Activated CD8-positive, alpha-beta memory T cell treated with anti-CD3 and anti-CD28 coated beads, Interleukin-2, amount 50 U/mL, for 24 hours (primary cell): ENCODE measurements around the gene MAL.

Experiments
- DNase-seq: peaks from one replicate; pipeline ENCODE4 v3.0.0-alpha.2; 2020; ENCODE audit errors: extremely low read depth

Gene MAL

DNA sequence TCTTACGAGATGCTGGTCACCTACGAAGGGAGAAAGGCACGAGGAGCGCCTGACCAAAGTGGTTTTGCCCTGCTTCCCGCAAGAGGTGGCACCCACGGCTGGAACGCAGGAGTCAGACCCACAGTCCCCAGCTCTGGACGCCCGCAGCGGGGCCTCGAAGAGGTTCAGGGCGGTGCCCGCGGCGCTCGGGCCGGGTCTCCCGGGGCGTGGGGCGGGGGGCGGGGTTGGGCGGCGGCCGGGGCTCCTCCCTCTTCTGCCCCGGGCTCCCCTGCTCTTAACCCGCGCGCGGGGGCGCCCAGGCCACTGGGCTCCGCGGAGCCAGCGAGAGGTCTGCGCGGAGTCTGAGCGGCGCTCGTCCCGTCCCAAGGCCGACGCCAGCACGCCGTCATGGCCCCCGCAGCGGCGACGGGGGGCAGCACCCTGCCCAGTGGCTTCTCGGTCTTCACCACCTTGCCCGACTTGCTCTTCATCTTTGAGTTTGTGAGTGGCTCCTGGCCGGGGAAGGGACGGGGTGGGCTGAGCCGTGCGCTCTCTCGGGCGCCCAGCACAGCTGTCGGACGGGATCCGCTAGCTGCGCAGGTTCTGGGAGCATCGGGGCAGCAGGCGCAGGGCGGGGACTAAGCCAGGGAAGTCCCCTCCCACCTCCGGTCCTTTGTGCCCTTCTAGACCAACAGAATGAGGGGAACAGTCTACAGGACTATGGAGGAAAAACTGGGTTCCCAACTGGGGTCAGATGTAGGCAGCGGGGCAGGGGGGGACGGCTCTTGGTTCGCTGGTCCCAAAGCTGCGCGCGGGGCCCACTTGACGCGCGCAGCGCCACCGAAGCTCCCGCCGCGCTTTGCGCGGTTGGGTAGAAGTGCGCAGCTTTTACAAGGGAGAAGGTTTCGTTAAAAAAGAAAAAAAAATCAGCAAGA, at the start of gene MAL:
MAL (plus strand) TSS at position 303 of the 914 bp plus-strand sequence; CDS start at position 388, 85 bp downstream.
- peak; percentile 33 for DNase-seq

DNA sequence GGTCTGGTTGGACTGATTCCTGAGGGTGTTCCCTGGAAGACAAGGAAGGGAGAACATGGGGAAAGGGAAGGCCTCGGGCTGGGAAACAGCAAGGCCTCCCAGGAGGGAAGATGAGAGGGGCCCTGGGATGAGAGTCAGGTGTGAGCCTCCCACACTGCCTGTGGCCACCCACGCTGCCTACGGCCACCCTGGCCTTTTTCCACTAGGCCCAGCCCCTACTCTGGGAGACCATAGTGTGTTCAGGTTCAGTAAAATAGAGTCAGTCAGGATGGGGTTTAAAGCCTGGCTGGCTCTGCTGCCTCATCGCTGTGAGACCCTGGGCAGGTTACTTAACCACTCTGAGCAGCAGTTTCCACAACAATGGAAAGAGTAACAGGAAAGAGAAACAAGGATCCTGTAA, 47.7 kb upstream of the MAL start:
- DNase-seq: no peak

DNA sequence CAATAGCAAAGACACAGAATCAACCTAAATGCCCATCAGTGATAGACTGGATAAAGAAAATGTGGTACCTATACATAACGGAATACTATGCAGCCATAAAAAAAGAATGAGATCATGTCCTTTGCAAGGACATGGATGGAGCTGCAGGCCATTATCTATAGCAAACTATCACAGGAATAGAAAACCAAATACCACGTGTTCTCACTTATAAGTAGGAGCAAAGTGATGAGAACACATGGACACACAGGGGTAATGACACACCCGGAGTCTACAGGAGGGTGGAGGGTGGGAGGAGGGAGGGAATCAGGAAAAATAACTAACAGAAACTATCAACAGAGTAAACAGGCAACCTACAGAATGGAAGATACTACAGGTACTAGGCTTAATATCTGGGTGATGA, 46.6 kb upstream of the MAL start:
- DNase-seq: no peak

DNA sequence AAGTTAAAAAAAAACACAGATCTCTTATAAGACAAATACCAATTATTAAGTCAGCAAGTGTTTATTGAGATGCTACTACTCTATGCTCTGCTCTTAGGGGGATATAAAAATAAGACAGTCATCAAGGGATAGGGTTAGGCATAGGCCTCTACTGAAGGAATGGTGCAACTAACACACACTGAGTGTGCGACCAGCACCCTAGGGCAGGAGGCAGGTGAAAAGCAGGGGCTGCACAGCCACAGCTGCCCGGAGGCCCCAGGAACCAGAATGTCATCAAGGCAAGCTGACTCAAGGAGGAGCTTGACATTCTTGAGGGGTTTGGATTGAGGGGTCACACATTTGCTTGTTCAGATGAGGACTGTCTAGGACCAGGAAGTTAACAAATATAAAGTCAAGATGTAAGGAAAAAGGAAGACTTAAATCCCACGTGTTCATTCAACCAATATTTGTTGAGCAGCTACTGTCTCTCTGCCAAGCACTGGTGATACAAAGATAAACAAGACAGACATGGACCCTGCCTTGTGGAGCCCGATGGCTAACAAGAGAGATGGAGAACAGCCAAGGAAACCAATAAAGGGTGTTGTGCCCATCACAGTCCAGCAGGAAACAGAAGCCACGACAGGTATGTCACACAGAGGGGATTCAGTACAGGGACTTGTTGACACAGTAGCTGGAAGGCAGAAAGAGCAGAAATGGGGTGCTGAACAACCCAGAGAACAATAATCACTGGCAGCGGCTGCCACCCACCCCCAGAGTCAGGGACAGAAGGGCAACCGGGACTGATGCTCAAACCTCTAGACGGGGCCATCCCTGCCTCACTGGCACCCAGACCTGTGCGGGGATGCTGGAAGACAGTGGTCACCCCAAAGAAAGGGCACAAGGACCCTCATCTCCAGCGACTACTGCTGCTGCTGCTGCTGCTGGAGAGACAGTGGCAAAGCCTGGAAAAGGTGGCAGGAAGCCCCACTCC, 45.8 kb upstream of the MAL start:
- DNase-seq: no peak

DNA sequence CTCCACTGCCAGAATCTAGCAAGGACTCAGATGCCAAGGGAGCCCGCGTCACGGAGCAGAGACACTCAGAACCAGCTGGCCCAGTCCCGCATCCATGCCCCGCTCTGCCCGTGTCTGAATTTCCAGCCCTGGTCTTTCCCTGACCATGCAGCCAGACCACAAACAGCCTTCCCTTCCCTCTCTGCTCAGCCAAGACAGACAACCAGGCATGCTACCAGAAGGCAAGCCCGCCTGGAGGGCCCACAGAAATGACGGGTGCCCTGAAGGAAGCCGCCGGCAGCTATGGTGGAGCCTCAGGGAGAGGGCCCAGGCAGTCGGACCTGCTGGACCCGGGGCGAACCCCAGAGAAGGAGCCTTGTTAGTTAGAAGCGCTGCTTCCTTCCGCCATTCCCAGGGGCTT, 45.1 kb upstream of the MAL start:
- no peak for DNase-seq

DNA sequence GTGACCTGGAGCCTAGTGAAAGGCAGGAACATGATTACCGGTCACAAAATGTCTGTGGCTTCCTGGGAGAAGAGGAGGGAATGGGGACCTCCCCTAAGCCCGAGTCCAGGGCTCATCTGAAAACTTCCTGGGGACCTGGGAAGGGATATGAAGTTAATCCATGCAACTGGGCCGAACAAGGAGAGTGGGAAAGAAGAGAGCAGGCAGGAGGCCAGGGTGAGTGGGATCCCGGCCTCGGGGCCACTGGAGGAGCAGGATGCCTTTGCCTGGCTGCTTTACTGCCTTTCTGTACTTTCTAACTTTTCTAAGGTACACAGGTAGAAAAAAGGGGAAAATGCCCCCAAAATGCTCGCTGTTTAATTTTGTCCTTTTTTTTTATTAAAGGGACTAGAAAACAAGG, 43.4 kb upstream of the MAL start:
- DNase-seq: no peak

DNA sequence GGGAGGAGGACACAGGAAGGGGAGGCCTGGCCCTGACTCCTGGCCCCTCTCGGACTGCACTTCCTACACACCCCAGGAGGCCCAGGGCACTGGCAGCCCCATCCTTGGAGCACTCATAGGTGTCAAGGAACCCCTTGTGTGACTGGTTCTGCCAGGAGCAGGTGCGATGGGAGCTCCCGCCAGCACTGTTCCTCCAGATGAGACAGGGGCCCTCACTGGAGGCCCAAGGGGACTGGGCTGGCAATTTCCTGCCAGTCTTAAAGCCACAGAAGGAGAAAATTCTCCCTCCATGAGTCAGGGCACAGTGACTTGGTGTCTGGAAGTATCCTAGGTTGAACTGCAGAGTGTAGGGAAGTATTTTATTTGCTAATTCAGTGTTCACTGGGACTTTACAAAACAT, 42.8 kb upstream of the MAL start:
- DNase-seq: no peak

DNA sequence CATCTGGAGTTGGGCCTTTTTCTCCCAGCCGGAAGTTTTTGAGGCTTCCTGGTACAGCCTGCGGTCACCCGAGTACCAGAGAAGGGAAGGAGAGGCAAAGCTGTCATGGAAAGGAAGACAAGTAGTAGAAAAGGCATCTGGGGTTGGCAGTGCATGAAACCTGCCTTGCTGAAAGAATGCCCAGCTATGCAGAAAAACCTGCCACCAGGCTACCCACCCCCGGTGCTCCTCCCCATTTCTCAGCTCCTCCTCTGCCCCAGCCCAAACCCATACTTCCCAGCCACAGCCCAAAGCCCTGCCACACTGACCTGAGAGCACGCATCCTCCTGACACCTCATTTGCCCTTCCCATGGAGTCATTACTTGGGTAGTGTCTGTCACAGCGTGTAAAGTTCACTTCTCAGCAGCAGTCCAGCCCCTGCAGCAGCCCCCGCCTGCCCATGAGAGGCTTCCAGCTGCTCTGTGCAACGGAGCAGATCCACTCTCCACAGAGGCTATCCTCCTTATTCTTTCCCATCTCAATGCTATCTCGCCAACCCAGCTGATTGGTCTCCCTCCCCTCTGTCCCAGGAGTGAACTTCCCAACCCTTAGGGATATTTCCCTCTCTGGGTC, 40.4 kb upstream of the MAL start:
- DNase-seq: no peak

DNA sequence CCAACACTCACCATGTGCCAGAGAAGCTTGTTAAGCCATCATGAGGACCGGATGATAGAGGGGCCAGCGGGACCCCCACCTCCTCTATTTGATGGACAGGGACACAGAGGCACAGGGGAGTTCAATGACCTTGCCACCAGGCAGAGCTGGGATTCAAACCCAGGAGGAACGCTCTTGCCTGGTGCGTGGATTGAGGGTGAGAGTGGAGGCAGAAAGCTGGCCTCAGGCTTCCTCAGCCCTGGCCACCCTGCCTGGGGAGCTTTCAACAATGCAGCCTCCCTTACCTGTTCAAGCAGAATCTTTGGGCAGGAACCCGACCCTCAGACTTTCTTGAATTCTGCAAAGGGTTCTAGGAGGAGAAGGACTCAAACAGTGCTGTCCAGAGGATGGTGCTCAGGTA, 39.9 kb upstream of the MAL start:
- DNase-seq: no peak

DNA sequence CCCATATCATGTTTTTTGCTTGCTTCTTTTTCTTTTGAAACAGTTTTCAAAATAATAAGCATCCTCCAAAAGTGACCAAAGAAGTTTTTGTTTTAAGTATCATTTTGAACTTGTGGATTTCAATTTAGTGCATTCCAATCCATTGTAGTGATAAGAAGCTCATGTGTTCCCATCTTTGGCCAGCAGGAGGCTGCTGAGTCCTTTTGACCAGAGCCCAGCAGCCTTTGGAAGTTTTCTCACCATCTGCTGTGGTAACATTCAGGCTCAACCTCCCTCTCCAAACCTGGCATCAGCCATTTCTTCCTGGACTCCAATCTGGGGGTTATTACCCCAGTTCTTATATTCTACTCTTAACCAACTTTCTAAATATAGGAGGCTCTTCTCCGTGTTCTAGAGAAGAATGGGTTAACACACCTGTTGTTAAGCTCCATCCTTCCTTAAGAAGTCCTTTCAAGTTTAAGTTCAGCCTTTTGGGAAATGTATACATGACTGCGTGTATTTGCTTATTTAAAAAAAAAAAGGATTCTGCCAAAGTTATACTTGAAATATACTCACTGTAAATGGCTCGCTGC, 39.0 kb upstream of the MAL start:
- peak; percentile 6 for DNase-seq

DNA sequence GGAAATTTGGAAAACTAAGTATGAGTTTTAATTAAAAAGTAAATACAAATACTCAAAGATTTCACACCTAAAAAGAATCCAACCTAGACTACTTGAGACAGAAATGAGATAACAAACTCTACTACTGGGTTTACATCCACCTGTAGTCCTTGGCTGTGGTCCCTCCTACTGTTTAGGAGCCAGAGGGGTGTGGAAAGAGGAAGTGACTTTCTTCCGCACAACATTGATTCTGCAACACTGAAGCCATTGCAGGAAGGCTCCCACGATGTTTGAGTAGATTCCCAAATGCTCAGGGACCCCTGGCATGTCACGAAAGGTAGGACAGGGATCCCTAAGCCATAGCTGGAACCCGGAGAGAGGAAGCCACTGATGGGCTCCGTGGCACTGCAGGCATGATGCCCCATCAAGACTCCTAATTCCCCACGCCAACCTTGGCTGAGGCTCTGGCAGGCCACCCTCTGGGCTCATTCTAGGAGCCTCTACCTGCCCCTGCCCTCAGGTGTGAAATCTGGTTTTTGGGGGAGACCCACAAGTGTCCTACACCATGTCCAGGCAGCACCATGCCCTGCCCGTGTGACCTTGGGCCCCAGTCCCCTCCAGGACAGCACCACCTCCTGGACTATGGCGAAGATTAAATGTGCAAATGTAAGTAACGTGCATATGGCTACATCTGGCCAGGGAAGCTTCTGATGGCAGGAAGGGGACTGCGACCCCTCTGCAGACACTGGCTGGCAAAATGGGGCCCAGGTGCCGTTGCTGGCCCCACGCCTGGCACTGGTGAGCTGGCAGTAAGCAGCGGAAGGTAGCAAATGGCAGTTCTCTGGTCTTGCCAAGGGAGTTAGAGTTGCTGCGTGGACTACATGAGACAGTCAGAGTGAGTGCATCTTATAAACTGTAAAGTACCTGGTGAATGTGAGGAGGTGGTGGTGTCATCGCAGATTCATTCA, 38.2 kb upstream of the MAL start:
- no peak for DNase-seq

DNA sequence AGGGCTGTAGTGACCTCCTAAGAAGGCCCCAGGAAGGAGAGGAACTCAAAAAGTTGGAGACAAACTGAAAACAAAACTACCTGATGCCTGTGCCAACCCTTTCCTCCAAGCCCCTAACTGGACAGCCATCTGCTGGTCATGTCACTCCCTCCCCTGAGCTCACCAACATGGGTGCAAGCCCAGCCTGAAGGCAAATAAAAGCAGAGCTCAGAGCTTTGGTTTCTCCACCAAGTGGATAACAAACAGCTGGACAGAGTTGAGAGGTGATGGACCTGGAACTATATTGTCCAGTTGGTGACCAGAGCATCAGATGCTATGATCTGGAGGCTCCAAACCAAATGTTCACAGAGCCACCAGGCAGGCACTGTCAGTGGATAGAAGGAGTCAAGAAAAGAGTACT, 34.6 kb upstream of the MAL start:
- no peak for DNase-seq

DNA sequence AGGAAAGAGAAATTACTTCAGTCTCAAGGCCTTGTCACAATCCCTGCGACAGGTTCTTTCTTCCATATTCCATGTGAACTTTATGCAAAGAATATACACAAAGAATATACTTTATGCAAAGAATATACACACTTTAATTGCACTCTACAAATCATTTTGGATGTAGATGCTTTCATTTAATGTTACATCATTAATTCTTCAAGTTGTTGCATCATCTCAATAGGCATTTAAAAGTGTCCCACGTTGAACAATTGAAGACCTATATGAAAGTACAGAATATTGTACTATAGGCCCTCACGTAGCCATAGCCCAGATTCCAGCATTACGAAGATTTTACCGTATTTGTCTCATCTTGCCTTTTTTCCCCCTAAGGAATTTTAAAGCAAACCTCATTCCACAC, 33.1 kb upstream of the MAL start:
- no peak for DNase-seq

DNA sequence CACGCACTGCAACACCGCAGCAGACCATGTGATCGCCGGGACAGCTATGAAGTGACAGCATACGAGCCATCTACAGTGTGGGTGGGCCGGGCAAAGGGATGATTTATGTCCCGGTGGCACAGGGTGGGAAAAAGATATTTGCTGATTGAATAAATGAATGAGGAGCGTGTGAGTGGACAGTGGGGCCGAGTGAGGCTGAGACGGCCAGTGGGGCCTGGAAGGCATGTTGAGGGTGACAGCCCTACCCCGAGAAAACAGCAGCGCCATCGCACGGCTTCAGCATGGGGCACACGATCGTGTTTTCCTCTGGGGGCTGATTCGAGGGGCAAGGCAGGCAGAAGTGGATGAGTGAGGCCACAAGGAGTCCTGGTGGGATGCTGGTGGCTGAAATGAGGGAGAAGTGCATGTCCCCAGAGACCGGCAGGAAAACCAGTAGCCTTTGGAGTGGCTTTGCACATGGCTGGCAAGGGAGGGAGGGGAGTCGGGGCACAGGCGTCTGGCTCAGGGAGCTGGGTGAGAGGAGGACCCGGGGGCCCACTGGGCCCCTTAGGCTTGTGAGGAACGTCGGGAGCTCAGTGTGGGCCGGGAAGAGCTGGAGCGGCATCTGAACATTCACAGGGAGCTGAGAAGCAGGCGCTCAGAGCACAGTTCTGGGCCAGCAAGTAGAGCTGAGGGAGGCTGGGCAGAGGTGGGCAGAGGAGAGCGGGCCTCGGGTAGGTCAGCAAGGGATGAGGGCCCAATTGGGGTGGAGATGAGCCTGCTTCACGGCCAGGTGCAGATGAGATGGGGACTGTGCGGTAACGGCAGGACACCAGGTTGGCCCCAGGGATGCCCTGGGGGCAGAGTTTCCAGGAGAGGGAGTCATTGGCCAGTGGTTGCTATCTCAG, 32.1 kb upstream of the MAL start:
- DNase-seq: no peak

DNA sequence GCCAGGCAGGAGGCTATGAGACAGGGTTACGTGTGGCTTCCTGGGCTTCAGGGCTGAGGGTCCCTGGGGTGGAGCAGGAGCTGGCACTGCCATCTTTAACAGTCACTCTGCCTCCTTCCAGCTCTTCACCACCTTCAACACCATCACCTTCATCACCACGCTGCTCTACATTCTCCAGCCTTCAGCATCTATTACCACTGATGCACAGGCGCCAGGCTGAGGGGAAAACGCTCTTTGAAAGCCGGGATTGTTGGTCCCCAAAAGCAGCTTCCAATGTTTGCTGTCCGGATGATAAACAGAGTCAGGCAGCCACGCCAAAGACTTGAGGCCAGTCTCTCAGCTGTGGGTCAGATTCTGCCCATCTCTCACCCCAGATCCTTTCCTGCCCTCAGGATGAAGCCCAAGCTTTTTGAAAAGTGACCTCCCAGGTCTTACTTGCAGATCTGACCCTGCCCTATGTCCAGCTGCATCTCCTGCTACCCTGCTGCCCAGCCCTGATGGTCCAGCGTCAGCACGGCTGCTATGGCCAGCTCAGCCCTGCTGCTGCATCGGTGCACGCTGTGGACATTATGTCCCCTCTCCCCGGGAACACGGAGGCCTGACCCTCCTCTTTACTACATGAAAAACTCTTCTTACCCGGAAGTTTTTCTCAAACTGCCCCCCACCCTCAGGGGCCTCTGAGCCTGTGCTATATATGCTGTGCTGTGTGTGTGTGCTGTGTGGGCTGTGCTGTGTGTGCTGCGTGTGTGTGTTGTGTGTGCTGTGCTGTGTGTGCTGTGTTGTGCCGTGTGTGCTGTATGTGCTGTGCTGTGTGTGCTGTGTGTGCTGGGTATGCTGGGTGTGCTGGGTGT, 31.2 kb upstream of the MAL start:
- no peak for DNase-seq

DNA sequence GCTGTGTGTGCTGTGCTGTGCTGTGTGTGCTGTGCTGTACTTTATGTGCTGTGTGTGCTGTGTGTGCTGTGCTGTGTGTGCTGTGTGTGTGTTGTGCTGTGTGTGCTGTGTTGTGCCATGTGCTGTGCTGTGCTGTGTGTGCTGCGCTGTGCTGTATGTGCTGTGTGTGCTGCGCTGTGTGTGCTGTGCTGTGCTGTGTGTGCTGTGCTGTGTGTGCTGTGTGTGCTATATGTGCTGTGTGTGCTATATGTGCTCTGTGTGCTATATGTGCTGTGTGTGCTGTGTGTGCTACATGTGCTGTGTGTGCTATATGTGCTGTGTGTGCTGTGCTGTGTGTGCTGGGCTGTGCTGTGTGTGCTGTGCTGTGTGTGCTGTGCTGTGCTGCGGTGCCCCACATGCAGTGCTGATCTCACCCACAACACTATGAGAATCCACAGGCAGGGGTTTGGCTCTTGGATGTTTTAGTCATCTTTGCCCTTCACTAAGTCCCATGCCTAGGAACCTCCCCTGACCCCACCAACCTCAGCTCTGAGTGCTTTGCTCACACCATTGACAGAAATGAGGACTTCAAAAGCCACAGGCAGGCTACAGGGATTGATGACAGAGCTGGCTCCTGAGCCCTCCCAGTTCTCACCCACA, 30.5 kb upstream of the MAL start:
- DNase-seq: no peak

DNA sequence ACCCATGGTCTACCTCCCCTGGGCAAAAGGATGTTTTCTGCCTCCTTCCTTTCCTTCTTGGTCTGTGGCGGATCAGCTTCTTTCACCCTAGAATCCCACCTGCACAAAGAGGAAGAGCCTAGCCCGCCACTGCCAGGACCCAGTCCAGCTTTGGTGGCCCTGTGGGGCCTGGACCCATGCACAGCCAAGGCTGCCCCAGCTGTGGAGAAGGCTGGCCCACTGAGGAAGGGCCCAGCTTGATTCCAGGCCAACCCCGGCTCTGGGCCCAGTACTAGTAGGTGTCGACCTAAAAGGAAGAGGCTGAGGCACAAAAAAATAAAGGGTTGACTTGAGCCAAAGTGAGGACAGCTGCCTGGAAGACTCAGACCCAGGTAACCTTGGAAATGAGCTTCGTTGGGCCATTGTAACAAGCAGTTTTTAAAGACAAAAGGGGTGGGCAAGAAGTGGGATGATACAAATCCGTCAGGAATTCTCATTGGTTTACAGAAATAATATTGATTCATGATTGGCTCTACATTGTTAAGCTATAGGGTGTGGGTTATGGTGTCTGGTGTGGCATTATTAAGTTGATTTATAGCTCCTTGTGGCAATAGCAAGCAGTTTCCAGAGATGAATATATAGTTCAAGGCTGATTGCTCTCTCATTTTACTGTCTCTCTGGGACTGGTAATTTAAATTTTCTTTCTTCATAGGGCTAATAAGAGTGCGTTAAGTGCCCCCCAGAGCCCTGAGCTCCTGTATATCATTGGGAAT, 29.8 kb upstream of the MAL start:
- no peak for DNase-seq
